ENCODE measurements around the gene SASH1.

- TF ChIP-seq CTCF (conservative IDR thresholded peaks at IDR 0.05; ENCODE audit: low read depth, low read length) (no peak), EZH2phosphoT487 (IDR thresholded peaks at IDR 0.05; ENCODE audit: borderline replicate concordance, low read length) (no peak), EZH2 (IDR thresholded peaks at IDR 0.05; ENCODE audit: low read length, unreplicated experiment) (no peak)
These were observed 237.8 kb downstream of the SASH1 start for GRCh38 chr6:148580442-148580841.

Data from PC-3 (cell line).